ENCODE data around the gene TOM1L1. TPM values are rescaled to one million over a fixed set of nuclear protein-coding genes. Genes with fewer than 3 reads are reported as not detected.

Gene TOM1L1
- total RNA-seq, 1 experiment from 2014 or later: 70.0 TPM

- DNase-seq (ENCODE audit: low spot score): no peak
Observed at GRCh38 chr17:54892360-54892759, 8.3 kb upstream of the TOM1L1 start.

GRCh38 chr17:54898576-54898975 lies 2.1 kb upstream of the TOM1L1 start:
- DNase-seq (ENCODE audit: low spot score): peak; percentile 28

GRCh38 chr17:54899201-54899600 lies 1.5 kb upstream of the TOM1L1 start:
- no peak for DNase-seq (ENCODE audit: low spot score)

- DNase-seq (ENCODE audit: low spot score): no peak
Observed at GRCh38 chr17:54899721-54900456, 763 bp upstream of the TOM1L1 start.

GRCh38 chr17:54901230-54901822 lies 674 bp downstream of the TOM1L1 start:
- peak; percentile 82 for DNase-seq (ENCODE audit: low spot score)

GRCh38 chr17:54902017-54902416 lies 1.4 kb downstream of the TOM1L1 start:
- no peak for DNase-seq (ENCODE audit: low spot score)

GRCh38 chr17:54902611-54903010 lies 2.0 kb downstream of the TOM1L1 start:
- no peak for DNase-seq (ENCODE audit: low spot score)

GRCh38 chr17:54903375-54903774 lies 2.7 kb downstream of the TOM1L1 start:
- no peak for DNase-seq (ENCODE audit: low spot score)

GRCh38 chr17:54906683-54907082 lies 6.0 kb downstream of the TOM1L1 start:
- no peak for DNase-seq (ENCODE audit: low spot score)

- DNase-seq (ENCODE audit: low spot score): no peak
Observed at GRCh38 chr17:54907376-54907775, 6.7 kb downstream of the TOM1L1 start.

GRCh38 chr17:54909766-54910165 lies 9.1 kb downstream of the TOM1L1 start:
- no peak for DNase-seq (ENCODE audit: low spot score)

- DNase-seq (ENCODE audit: low spot score): no peak
Observed at GRCh38 chr17:54916721-54917120, 16.1 kb downstream of the TOM1L1 start.

- DNase-seq (ENCODE audit: low spot score): no peak
Observed at GRCh38 chr17:54919425-54919824, 18.8 kb downstream of the TOM1L1 start.

GRCh38 chr17:54920819-54921218 lies 20.2 kb downstream of the TOM1L1 start:
- DNase-seq (ENCODE audit: low spot score): no peak

- DNase-seq (ENCODE audit: low spot score): no peak
Observed at GRCh38 chr17:54924405-54924804, 23.8 kb downstream of the TOM1L1 start.

- no peak for DNase-seq (ENCODE audit: low spot score)
Observed at GRCh38 chr17:54927525-54927924, 26.9 kb downstream of the TOM1L1 start.

GRCh38 chr17:54932711-54933110 lies 32.1 kb downstream of the TOM1L1 start:
- DNase-seq (ENCODE audit: low spot score): peak; percentile 57

GRCh38 chr17:54933921-54934320 lies 33.3 kb downstream of the TOM1L1 start:
- no peak for DNase-seq (ENCODE audit: low spot score)

- no peak for DNase-seq (ENCODE audit: low spot score)
Observed at GRCh38 chr17:54935471-54935870, 34.8 kb downstream of the TOM1L1 start.

- peak; percentile 42 for DNase-seq (ENCODE audit: low spot score)
Observed at GRCh38 chr17:54937018-54937417, 36.4 kb downstream of the TOM1L1 start.

GRCh38 chr17:54937426-54937825 lies 36.8 kb downstream of the TOM1L1 start:
- no peak for DNase-seq (ENCODE audit: low spot score)

GRCh38 chr17:54941285-54941684 lies 40.6 kb downstream of the TOM1L1 start:
- no peak for DNase-seq (ENCODE audit: low spot score)

- DNase-seq (ENCODE audit: low spot score): peak; percentile 83
Observed at GRCh38 chr17:54944796-54945195, 44.1 kb downstream of the TOM1L1 start.

GRCh38 chr17:54945231-54945630 lies 44.6 kb downstream of the TOM1L1 start:
- no peak for DNase-seq (ENCODE audit: low spot score)
